CD4-positive, alpha-beta T cell treated with Interleukin-21 for 1 hour (primary cell): ENCODE data around the gene THBD.

Source experiments
- DNase-seq: peaks from one replicate; pipeline ENCODE4 v3.0.0-alpha.2; 2020

The THBD gene, protein sequence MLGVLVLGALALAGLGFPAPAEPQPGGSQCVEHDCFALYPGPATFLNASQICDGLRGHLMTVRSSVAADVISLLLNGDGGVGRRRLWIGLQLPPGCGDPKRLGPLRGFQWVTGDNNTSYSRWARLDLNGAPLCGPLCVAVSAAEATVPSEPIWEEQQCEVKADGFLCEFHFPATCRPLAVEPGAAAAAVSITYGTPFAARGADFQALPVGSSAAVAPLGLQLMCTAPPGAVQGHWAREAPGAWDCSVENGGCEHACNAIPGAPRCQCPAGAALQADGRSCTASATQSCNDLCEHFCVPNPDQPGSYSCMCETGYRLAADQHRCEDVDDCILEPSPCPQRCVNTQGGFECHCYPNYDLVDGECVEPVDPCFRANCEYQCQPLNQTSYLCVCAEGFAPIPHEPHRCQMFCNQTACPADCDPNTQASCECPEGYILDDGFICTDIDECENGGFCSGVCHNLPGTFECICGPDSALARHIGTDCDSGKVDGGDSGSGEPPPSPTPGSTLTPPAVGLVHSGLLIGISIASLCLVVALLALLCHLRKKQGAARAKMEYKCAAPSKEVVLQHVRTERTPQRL

DNA sequence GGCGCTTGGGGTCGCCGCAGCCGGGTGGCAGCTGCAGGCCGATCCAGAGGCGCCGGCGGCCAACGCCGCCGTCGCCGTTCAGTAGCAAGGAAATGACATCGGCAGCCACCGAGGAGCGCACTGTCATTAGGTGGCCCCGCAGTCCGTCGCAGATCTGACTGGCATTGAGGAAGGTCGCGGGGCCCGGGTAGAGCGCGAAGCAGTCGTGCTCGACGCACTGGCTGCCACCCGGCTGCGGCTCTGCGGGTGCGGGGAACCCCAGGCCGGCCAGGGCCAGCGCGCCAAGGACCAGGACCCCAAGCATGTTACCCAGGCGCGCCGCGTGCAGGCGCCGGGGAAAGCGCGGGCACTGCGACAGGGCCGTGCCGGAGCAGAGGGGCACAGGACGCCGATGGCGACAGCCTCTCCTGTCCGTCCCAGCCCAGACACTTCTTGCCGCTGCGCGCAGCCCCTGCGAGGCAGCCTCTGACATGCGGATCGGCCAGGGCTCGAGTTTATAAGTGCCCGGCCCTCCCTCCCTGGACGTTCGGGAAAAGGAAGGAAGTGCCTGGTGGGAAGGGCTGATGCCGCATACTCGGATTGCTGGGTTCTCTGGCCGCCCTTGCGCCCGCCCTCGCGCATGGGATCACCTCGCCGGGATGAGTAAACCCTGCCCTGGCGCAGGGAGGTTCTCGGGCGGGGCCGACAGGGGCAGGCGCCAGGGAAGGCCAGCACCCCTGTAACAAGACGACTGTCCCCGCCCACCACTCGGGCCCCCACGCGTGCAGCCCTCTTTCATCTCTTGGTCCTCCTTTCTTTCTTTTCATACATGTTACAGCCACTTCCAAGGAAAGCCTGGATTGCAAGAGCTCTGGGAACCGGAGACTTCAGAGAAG, at the start of gene THBD:
TSS of gene THBD (minus strand) at position 472 of the 875 bp plus-strand sequence. CDS start at position 304, 168 bp downstream.
- DNase-seq = no peak

DNA sequence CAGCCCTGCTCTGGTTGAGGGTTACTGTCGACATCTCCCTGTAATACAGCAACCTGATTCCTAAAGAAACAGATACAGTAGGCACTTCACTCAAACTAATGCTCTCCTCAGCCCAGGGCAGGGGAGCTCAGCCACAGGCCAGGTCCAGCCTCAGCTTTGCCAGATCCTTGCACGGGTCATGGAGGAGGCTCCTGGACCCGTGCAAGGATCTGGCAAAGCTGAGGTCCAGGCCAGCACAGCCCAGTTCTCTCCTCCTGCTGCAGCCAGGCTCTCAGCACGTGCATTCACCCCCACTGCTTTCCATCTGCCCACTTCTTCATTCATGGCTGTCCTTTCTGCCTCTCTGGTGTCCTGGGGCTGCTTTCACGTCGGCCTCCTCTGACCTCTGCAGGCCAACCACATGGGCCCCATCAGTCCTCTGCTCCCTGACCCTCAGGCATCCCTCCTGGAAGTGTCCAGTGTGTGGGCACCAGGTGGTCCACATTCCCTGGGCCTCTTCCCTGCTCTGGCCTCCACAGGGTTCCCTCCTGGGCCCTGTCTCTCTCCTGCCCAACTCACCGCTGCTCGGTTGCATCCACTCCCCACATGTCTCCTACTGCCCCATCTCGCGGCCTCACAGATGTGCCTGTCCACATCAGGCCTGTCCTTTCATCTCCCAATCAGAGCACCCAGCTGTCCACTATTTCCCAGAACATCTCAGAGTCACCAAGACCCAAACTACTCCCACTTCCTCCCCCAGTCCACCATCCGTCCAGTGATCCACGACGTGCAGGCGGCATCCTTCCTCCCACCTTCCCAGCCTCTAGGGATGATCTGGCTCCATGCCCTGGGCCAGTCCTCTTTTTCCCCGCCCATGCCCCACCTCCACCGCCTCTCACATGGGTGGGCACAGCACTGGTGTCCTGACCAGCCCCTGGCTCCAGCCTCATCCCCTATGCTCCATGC, 48.4 kb upstream of the THBD start:
- no peak for DNase-seq

DNA sequence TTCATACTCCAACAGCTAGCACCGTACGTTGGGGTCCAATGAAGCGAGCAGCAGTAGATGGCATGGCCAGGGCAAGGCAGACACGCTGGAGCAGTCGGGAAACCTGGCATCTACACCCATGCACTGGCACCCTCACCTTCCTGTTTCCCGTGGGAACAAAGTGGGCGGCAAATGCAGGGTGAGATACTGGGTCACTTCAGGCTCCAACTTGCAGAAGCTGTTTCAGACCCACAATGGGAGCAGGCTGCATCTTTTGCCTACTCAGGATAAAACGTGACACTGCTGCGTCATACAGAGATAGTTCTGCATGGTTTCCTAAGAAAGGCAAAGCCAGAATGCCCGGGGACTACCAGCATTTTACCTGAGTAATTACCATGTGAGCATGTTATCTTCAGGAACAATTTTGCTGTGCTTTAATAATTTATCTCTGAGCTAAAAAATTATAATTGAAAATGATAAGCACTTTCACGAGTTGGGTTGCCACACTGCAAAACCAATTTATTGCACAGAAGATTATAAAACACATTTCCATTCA, 47.6 kb upstream of the THBD start:
- DNase-seq = no peak

DNA sequence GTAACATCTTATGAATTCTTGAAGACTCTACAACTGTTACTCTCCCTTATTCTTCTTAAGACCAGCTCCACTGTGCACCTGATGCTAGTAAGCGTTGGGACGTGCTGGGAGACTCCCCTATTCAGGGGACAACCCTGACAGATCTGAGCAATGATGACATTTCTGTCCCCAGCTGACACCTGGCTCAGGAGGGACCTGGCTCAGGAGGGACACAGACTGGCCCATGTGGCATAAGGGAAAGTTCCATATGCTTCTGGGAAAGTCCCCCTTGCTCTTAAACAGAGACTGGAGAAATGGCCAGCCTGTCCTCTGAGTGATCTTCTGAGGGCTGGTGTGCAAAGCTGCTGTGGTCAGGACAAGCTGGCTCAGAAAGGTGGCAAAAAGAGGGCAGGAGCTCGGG, 46.6 kb upstream of the THBD start:
- DNase-seq = no peak

DNA sequence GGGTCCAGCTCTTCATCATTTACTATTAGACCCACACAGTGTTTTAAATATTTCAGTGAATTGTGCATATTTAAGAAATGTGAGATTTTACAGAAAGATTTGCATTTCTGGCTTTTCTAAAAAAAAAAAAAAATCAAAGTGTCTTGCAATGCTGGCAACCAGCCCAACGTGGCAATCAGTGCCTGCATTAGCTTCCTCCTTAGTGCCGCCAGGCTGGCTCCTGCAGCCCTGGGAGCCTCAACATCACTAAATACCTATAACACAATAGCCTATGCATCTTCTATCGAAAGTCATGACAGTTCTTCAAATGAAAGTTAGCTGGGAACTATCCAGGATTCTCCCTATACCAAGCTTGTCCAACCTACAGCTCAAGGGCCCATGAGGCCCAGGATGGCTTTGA, 46.0 kb upstream of the THBD start:
- DNase-seq = no peak

GRCh38 chr20:23094927-23095326, 45.5 kb upstream of the THBD start:
- DNase-seq = no peak

- DNase-seq = no peak
Measured at GRCh38 chr20:23094213-23094896, 44.9 kb upstream of the THBD start.

- no peak for DNase-seq
Measured at GRCh38 chr20:23093613-23094012, 44.1 kb upstream of the THBD start.

GRCh38 chr20:23092861-23093495, 43.5 kb upstream of the THBD start:
- DNase-seq = no peak

- no peak for DNase-seq
Measured at GRCh38 chr20:23092384-23092756, 42.9 kb upstream of the THBD start.

DNA sequence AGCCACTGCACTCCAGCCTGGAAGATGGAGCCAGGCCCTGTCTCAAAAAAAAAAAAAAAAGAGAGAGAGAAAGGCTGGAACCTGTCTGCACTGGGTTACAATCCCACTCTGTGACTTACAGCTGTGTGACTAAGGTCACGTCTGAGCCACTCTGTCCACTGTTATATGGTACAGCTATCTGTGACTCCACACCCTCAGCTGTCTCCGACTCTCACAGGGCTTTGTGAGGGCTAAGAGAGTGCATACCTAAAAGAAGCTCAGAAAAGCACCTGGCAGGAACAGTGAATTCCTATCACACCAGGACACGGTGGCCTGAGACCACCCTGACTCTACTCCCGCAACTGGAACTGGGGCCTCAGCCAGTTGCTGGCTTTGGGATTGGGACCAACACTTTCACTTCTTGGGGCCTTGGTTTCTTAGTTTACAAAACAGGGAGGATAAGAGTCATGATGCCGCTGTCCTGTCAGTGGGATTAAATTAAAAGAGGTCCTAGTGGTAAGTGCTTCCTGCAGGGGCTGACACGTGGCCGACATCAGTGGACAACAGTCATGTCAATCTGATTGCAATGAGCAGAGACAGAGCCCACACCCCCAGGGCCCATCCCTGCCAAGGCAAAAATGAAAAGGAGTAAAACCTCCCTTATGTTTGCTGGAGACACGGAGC, 42.4 kb upstream of the THBD start:
- no peak for DNase-seq

GRCh38 chr20:23090878-23091277, 41.4 kb upstream of the THBD start:
- no peak for DNase-seq

- DNase-seq = no peak
Measured at GRCh38 chr20:23090147-23090546, 40.7 kb upstream of the THBD start.

GRCh38 chr20:23088866-23089265, 39.4 kb upstream of the THBD start:
- no peak for DNase-seq

DNA sequence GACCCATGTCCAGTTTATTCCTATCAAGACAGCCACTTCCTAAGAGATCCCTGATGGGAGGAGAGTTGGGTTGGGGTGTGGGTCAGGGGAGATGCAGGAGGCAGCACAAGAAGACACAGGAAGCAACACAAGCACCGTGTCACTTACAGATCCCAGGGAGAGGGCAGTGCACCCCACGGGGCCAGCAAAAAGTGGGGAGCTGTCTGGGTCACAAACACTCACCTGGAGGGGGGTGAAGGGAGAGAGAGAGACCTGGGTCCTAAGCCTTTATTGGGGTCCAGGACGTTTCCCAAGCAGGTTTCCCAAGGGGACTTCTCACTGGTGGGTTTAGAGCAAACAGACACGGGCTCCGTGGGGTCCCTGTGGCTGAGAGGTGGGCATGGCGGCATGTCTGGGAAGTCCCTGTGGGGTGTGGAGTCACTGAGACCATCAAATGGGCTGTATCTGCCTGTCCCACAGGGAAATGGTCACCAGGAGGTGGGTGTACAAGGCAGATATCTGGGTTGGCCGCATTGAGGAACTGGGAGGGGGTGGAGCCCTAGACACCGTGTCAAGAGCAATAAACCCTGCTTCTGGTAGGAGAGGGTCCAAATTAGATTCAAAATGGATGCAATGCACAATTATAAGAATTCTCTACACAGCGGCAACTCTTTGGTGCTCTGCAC, 38.2 kb upstream of the THBD start:
- no peak for DNase-seq

- peak; percentile 7 for DNase-seq
Measured at GRCh38 chr20:23086931-23087411, 37.5 kb upstream of the THBD start.

DNA sequence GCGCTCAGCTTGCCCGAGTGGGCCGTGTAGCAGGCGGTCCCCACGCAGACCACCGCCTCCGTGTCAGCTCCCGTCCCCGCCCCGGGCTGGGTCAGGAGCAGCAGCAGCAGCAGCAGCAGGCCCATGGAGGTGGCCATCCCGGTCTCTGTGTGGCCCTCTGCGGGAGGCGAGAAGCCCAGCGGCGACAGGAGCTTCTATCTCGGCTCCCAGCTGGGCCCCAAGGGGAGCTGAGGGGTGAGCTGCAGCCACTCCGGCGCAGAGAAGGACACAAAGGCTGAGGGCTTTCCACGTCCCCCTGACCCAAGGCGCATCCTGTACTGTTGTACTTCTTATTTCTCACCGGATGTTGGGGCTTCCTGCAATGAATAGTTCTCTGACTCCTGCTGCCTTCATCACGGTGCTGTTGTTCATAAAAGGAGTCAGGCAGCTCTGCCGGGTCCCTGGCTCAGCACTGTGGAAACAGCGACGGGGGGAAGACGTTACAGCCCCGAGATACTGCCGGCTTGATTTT, 36.6 kb upstream of the THBD start, which contains the start of gene CD93:
TSS of gene CD93 (minus strand) at position 269 of the 511 bp plus-strand sequence. CDS start at position 137, 132 bp downstream.
- peak; percentile 19 for DNase-seq

- DNase-seq = no peak
Measured at GRCh38 chr20:23085436-23086055, 36.1 kb upstream of the THBD start.

- no peak for DNase-seq
Measured at GRCh38 chr20:23084845-23085365, 35.4 kb upstream of the THBD start.
